WTC11 (cell line): ENCODE measurements around the gene ZNF200. TPM values are rescaled to one million over a fixed set of nuclear protein-coding genes. Genes with fewer than 3 reads are reported as not detected.

Experiments used
- ATAC-seq: fragments of 200-7000 bp; cut with Tn5 transposase; 2 replicates; pipeline ENCODE4 v1.10.0; 2021; ENCODE audit warnings: mild to moderate bottlenecking, moderate library complexity
- CTCF ChIA-PET: fragments of 300-600 bp; sonication (Branson Sonifier 250); formaldehyde crosslinking; loops from one replicate; lab custom pipeline; 2021; ENCODE audit warnings: antibody characterized with exemption; lab: Charles Lee
- POLR2A ChIA-PET: fragments of 350-600 bp; sonication (Branson Sonifier 250); formaldehyde crosslinking; loops from one replicate; lab custom pipeline; 2021; ENCODE audit warnings: antibody characterized with exemption; lab: Charles Lee
- DNase-seq: peaks from one replicate; pipeline ENCODE4 v3.0.0; 2021; ENCODE audit warnings: low spot score
- H3K27ac Mint-ChIP-seq: 2 replicates; pipeline ENCODE4 v1.8.0; 2021; ENCODE audit warnings: mixed read lengths
- H3K27me3 Mint-ChIP-seq: 2 replicates; pipeline ENCODE4 v1.8.0; 2021; ENCODE audit warnings: low read depth, mild to moderate bottlenecking, moderate library complexity, mixed read lengths
- H3K36me3 Mint-ChIP-seq: 2 replicates; pipeline ENCODE4 v1.8.0; 2021; ENCODE audit warnings: mixed read lengths
- H3K4me1 Mint-ChIP-seq: 2 replicates; pipeline ENCODE4 v1.8.0; 2022; ENCODE audit warnings: mixed read lengths
- H3K4me3 Mint-ChIP-seq: 2 replicates; pipeline ENCODE4 v1.8.0; 2021; ENCODE audit warnings: mild to moderate bottlenecking, moderate library complexity, mixed read lengths
- H3K9me3 Mint-ChIP-seq: 2 replicates; pipeline ENCODE4 v1.8.0; 2021; ENCODE audit warnings: mixed read lengths
- CREM ChIP-seq: sonication (generic); formaldehyde crosslinking; IDR thresholded peaks from 2 replicates; pipeline ENCODE4 v1.8.1; 2022; ENCODE audit warnings: mild to moderate bottlenecking, missing genetic modification reagents, moderate library complexity
- E2F5 ChIP-seq: sonication (generic); formaldehyde crosslinking; IDR thresholded peaks from 2 replicates; pipeline ENCODE4 v1.8.1; 2022; ENCODE audit warnings: mild to moderate bottlenecking, moderate library complexity, missing genetic modification reagents
- JUN ChIP-seq: sonication (generic); formaldehyde crosslinking; IDR thresholded peaks from 2 replicates; pipeline ENCODE4 v1.8.0; 2023; ENCODE audit warnings: mild to moderate bottlenecking, missing genetic modification reagents
- OVOL2 ChIP-seq: fragments of 250-450 bp; sonication (Bioruptor Pico); IDR thresholded peaks from 2 replicates; pipeline ENCODE4 v1.9.0; 2021; ENCODE audit warnings: mild to moderate bottlenecking, borderline replicate concordance
- PREB ChIP-seq: sonication (generic); formaldehyde crosslinking; IDR thresholded peaks from 2 replicates; pipeline ENCODE4 v1.8.1; 2022; ENCODE audit warnings: mild to moderate bottlenecking, missing genetic modification reagents, moderate library complexity, borderline replicate concordance
- SMAD4 ChIP-seq: sonication (generic); formaldehyde crosslinking; IDR thresholded peaks from 2 replicates; pipeline ENCODE4 v1.8.0; 2022; ENCODE audit warnings: mild to moderate bottlenecking, missing genetic modification reagents
- SP1 ChIP-seq: sonication (generic); formaldehyde crosslinking; conservative IDR thresholded peaks from 2 replicates; pipeline ENCODE4 v1.8.1; 2022; ENCODE audit warnings: missing genetic modification reagents
- ZMAT4 ChIP-seq: fragments of 250-450 bp; sonication (Bioruptor Pico); IDR thresholded peaks from 2 replicates; pipeline ENCODE4 v1.9.0; 2021; ENCODE audit warnings: mild to moderate bottlenecking
- ZNF317 ChIP-seq: sonication (generic); formaldehyde crosslinking; IDR thresholded peaks from 2 replicates; pipeline ENCODE4 v1.8.1; 2023; ENCODE audit warnings: low read depth, mild to moderate bottlenecking, moderate library complexity, missing genetic modification reagents, borderline replicate concordance
- ZNF423 ChIP-seq: fragments of 250-450 bp; sonication (Bioruptor Pico); IDR thresholded peaks from 2 replicates; pipeline ENCODE4 v2.1.2; 2022; ENCODE audit warnings: mild to moderate bottlenecking, moderate library complexity
- total RNA-seq: library from RNA; stranded (reverse); gene quantifications from 3 replicates; pipeline ENCODE4 v1.2.3, GENCODE V29; 2021
- TF ChIP-seq, protein P1 (sequence below): fragments of 250-450 bp; sonication (Bioruptor Pico); IDR thresholded peaks from 2 replicates; pipeline ENCODE4 v1.9.0; 2021; ENCODE audit warnings: mild to moderate bottlenecking
- TF ChIP-seq, protein P2 (sequence below): sonication (generic); formaldehyde crosslinking; IDR thresholded peaks from 2 replicates; pipeline ENCODE4 v1.8.0; 2023; ENCODE audit warnings: missing genetic modification reagents, mild to moderate bottlenecking, borderline replicate concordance

The ZNF200 gene
- total RNA-seq, 1 experiment from 2014 or later = 9.7 TPM

- Mint-ChIP-seq H3K4me3 (peak overlapping the region; percentile 97), H3K4me1 (peaks cover 18% of the 10 kb centered on the region), H3K27me3 (peaks cover 61% of the 10 kb centered on the region), H3K36me3 (no peaks in the 10 kb centered on the region), H3K9me3 (no peaks in the 10 kb centered on the region; the same call in 1 of the 2 replicates), H3K27ac (no peak overlapping the region)
- DNase-seq (no peak), ATAC-seq (no peak)
- TF ChIP-seq OVOL2 (CRISPR knock-in tag) (no peak), PREB (no peak), ZNF317 (CRISPR knock-in tag) (no peak), SMAD4 (CRISPR knock-in tag) (no peak), JUN (CRISPR knock-in tag) (no peak; the same call in 1 of the 2 replicates), ZMAT4 (CRISPR knock-in tag) (no peak)
- TF ChIP-seq, protein P1, sequence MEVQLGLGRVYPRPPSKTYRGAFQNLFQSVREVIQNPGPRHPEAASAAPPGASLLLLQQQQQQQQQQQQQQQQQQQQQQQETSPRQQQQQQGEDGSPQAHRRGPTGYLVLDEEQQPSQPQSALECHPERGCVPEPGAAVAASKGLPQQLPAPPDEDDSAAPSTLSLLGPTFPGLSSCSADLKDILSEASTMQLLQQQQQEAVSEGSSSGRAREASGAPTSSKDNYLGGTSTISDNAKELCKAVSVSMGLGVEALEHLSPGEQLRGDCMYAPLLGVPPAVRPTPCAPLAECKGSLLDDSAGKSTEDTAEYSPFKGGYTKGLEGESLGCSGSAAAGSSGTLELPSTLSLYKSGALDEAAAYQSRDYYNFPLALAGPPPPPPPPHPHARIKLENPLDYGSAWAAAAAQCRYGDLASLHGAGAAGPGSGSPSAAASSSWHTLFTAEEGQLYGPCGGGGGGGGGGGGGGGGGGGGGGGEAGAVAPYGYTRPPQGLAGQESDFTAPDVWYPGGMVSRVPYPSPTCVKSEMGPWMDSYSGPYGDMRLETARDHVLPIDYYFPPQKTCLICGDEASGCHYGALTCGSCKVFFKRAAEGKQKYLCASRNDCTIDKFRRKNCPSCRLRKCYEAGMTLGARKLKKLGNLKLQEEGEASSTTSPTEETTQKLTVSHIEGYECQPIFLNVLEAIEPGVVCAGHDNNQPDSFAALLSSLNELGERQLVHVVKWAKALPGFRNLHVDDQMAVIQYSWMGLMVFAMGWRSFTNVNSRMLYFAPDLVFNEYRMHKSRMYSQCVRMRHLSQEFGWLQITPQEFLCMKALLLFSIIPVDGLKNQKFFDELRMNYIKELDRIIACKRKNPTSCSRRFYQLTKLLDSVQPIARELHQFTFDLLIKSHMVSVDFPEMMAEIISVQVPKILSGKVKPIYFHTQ (CRISPR knock-in tag) = no peak
- TF ChIP-seq, protein P2, sequence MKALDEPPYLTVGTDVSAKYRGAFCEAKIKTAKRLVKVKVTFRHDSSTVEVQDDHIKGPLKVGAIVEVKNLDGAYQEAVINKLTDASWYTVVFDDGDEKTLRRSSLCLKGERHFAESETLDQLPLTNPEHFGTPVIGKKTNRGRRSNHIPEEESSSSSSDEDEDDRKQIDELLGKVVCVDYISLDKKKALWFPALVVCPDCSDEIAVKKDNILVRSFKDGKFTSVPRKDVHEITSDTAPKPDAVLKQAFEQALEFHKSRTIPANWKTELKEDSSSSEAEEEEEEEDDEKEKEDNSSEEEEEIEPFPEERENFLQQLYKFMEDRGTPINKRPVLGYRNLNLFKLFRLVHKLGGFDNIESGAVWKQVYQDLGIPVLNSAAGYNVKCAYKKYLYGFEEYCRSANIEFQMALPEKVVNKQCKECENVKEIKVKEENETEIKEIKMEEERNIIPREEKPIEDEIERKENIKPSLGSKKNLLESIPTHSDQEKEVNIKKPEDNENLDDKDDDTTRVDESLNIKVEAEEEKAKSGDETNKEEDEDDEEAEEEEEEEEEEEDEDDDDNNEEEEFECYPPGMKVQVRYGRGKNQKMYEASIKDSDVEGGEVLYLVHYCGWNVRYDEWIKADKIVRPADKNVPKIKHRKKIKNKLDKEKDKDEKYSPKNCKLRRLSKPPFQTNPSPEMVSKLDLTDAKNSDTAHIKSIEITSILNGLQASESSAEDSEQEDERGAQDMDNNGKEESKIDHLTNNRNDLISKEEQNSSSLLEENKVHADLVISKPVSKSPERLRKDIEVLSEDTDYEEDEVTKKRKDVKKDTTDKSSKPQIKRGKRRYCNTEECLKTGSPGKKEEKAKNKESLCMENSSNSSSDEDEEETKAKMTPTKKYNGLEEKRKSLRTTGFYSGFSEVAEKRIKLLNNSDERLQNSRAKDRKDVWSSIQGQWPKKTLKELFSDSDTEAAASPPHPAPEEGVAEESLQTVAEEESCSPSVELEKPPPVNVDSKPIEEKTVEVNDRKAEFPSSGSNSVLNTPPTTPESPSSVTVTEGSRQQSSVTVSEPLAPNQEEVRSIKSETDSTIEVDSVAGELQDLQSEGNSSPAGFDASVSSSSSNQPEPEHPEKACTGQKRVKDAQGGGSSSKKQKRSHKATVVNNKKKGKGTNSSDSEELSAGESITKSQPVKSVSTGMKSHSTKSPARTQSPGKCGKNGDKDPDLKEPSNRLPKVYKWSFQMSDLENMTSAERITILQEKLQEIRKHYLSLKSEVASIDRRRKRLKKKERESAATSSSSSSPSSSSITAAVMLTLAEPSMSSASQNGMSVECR (CRISPR knock-in tag) = 0 out of 2 replicates have a peak, but pooled peaks have one; percentile 49
- ChIA-PET POLR2A (interaction anchor here (0.9 kb wide), 1 partner anchor 94 kb away, joined by 4 read pairs; the partner anchor contains the start of gene ZNF263), CTCF (interaction anchor here (0.8 to 3.0 kb wide), 12 partner anchors 14 to 312 kb away, joined by 3 to 22 read pairs (median 4); partner anchors contain the start of genes CLUAP1, ZNF213 and ZNF263)
These were observed 46.4 kb downstream of the ZNF200 start for GRCh38 chr16:3188675-3188924.

- TF ChIP-seq SP1 (CRISPR knock-in tag) = peak; percentile 34; the same call in 1 of the 2 replicates
- peak; percentile 28; the same call in 1 of the 2 replicates for TF ChIP-seq CREM (CRISPR knock-in tag)
- peak; percentile 32; the same call in 1 of the 2 replicates for TF ChIP-seq ZNF423 (CRISPR knock-in tag)
- TF ChIP-seq ZNF317 (CRISPR knock-in tag) = no peak
- no peak for TF ChIP-seq E2F5 (CRISPR knock-in tag)
- TF ChIP-seq, all 79 proteins: peak for 3
- DNase-seq = peak; percentile 80
- POLR2A ChIA-PET = interaction anchor here (0.7 to 0.9 kb wide), 2 partner anchors 53 to 95 kb away, joined by 4 read pairs; partner anchors contain the start of genes ZNF213 and ZNF263
- CTCF ChIA-PET = interaction anchor here (0.6 to 3.0 kb wide), 14 partner anchors 13 to 1837 kb away, joined by 3 to 22 read pairs (median 6); partner anchors contain the start of gene ZNF213
- peaks cover 18% of the 10 kb centered on the region for H3K4me1 Mint-ChIP-seq
- no peaks in the 10 kb centered on the region for H3K9me3 Mint-ChIP-seq
- no peaks in the 10 kb centered on the region for H3K36me3 Mint-ChIP-seq
- H3K27ac Mint-ChIP-seq = peak within 1 kb of the TSS; percentile 83
- peaks cover 61% of the 10 kb centered on the region for H3K27me3 Mint-ChIP-seq
- H3K4me3 Mint-ChIP-seq = peak within 1 kb of the TSS; percentile 97
- ATAC-seq = peak; percentile 7
These were observed 46.9 kb downstream of the ZNF200 start, which contains the start of gene OR1F1 for GRCh38 chr16:3187798-3188674. Gene OR1F1 (plus strand): TSS chr16:3188204.
